Astrocyte (in vitro differentiated cells and primary cell): Measurements from ENCODE around the gene CCDC187. TPM values are rescaled to one million over a fixed set of nuclear protein-coding genes. Genes with fewer than 3 reads are reported as not detected.

ENCODE experiments used
- DNase-seq: peaks from one replicate; pipeline ENCODE4 v3.0.0-alpha.2; 2010; ENCODE audit warnings: low read depth
- FAIRE-seq: peaks from 2 replicates; lab custom pipeline; 2011; peaks lifted over from hg19 to GRCh38; lab: Jason Lieb, UNC
- H2AFZ ChIP-seq: 2 replicates; pipeline ENCODE4 v1.6.0; 2012; ENCODE audit warnings: low read depth, low read length, inconsistent platforms
- H3K27ac ChIP-seq: 2 replicates; pipeline ENCODE4 v1.5.1; 2011; ENCODE audit warnings: low read depth, low read length, inconsistent platforms
- H3K27me3 ChIP-seq: 2 replicates; pipeline ENCODE4 v1.6.0; 2011; ENCODE audit warnings: low read length, inconsistent platforms; ENCODE audit not compliant: insufficient read depth
- H3K36me3 ChIP-seq: 2 replicates; pipeline ENCODE4 v1.5.1; 2011; ENCODE audit warnings: low read length, inconsistent platforms; ENCODE audit not compliant: insufficient read depth
- H3K4me1 ChIP-seq: 2 replicates; pipeline ENCODE4 v1.5.1; 2011; ENCODE audit warnings: low read length, inconsistent platforms; ENCODE audit not compliant: insufficient read depth
- H3K4me2 ChIP-seq: 2 replicates; pipeline ENCODE4 v1.6.0; 2012; ENCODE audit warnings: low read length, inconsistent platforms
- H3K4me3 ChIP-seq: 2 replicates; pipeline ENCODE4 v1.5.1; 2011; ENCODE audit warnings: low read depth, mild to moderate bottlenecking, low read length, inconsistent platforms; ENCODE audit not compliant: insufficient read depth
- H3K79me2 ChIP-seq: 2 replicates; pipeline ENCODE4 v1.6.0; 2012; ENCODE audit warnings: mild to moderate bottlenecking, low read length, inconsistent platforms; ENCODE audit not compliant: insufficient read depth
- H3K9ac ChIP-seq: 2 replicates; pipeline ENCODE4 v1.6.0; 2012; ENCODE audit warnings: mild to moderate bottlenecking, low read length, inconsistent platforms
- H3K9me3 ChIP-seq: 2 replicates; pipeline ENCODE4 v1.5.1; 2012; ENCODE audit warnings: low read depth, mild to moderate bottlenecking, low read length, inconsistent platforms; ENCODE audit not compliant: insufficient read depth
- H4K20me1 ChIP-seq: 2 replicates; pipeline ENCODE4 v1.6.0; 2012; ENCODE audit warnings: low read length, inconsistent platforms; ENCODE audit not compliant: insufficient read depth
- H3K27ac Mint-ChIP-seq: one replicate; pipeline ENCODE4 v1.8.0; 2021; ENCODE audit warnings: mild to moderate bottlenecking, mixed read lengths; ENCODE audit not compliant: unreplicated experiment
- H3K27me3 Mint-ChIP-seq: one replicate; pipeline ENCODE4 v1.8.0; 2021; ENCODE audit warnings: low read depth, mixed read lengths; ENCODE audit not compliant: unreplicated experiment
- H3K36me3 Mint-ChIP-seq: one replicate; pipeline ENCODE4 v1.8.0; 2021; ENCODE audit warnings: low read depth, mixed read lengths; ENCODE audit not compliant: unreplicated experiment
- H3K4me1 Mint-ChIP-seq: one replicate; pipeline ENCODE4 v1.8.0; 2021; ENCODE audit warnings: low read depth, mixed read lengths; ENCODE audit not compliant: unreplicated experiment
- H3K4me3 Mint-ChIP-seq: one replicate; pipeline ENCODE4 v1.8.0; 2021; ENCODE audit warnings: mild to moderate bottlenecking, moderate library complexity, mixed read lengths; ENCODE audit not compliant: unreplicated experiment
- H3K9me3 Mint-ChIP-seq: one replicate; pipeline ENCODE4 v1.8.0; 2021; ENCODE audit warnings: mild to moderate bottlenecking, mixed read lengths; ENCODE audit not compliant: unreplicated experiment
- CTCF ChIP-seq: IDR thresholded peaks from 2 replicates; pipeline ENCODE4 v1.5.1; 2011; ENCODE audit warnings: low read depth, mild to moderate bottlenecking, inconsistent platforms, low read length, moderate library complexity; ENCODE audit not compliant: insufficient read depth
- EZH2 ChIP-seq: IDR thresholded peaks from 2 replicates; pipeline ENCODE4 v1.6.1; 2012; ENCODE audit warnings: mild to moderate bottlenecking, low read length, inconsistent platforms; ENCODE audit not compliant: insufficient read depth
- total RNA-seq: library from RNA; stranded (reverse); gene quantifications from 2 replicates; pipeline ENCODE4 v1.2.1, GENCODE V29; 2021

Gene CCDC187
- total RNA-seq, 1 donor from 2014 or later: 0.09 TPM

DNA sequence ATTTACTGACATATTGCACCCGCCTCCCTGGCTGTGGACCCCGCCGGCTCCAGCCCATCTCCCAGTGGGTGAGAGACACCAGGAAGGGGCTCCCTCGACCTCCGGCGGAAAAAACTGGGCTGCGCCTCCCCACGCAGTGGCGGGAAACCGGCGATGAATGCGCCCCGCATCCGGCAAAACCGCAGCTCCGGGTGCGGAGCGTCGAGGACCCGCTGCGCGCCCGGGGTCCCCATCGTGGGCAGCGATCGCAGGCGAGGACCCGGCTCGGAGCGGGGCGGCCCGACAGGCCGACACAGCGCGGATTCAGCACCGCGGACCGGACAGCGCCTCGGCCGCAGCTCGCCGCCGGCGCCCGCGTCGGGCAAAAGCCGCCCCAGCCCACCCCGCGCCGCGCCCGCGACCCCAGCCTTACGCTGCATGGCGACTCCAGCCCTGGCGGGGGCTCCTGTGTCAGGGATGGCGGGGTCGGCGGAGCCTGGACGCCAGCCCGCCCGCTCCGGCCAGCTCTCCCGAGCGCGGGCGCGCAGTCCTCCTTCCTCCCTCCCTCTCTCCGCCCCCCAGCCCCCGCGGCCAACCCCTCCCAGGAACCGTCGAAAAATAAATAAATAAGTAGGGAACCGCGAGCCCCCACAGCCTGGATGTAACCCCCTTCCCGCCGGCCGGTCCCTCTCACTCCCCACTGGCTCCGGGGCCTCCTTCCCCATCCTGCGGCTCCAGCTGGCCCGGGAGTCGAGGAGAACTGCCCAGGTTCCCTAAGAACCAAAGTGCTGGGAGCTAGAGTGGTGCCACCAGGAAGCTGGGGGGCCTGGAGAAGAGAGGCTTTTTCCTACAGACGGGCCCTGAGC, 102.1 kb downstream of the CCDC187 start:
- Mint-ChIP-seq H3K27me3 (peaks cover 44% of the 10 kb centered on the region), H3K4me3 (no peak overlapping the region), H3K9me3 (peaks cover 2% of the 10 kb centered on the region), H3K36me3 (peaks cover 3% of the 10 kb centered on the region), H3K4me1 (peaks cover 3% of the 10 kb centered on the region), H3K27ac (no peak overlapping the region)
- Histone ChIP-seq H3K27me3 (peaks cover 67% of the 10 kb centered on the region), H3K27ac (no peak overlapping the region), H3K9me3 (no peaks in the 10 kb centered on the region), H3K4me1 (no peaks in the 10 kb centered on the region), H3K36me3 (no peaks in the 10 kb centered on the region), H3K4me2 (no peak overlapping the region), H4K20me1 (peaks cover 34% of the 10 kb centered on the region), H3K4me3 (no peak overlapping the region), H2AFZ (no peak overlapping the region), H3K79me2 (no peaks in the 10 kb centered on the region), H3K9ac (no peak overlapping the region)
- FAIRE-seq (no peak), DNase-seq (no peak)
- peak; percentile 87 for TF ChIP-seq EZH2
- TF ChIP-seq CTCF: no peak

- no peak for TF ChIP-seq EZH2
- TF ChIP-seq CTCF: no peak
- no peak for DNase-seq
- H3K4me2 ChIP-seq: no peak overlapping the region
Observed at GRCh38 chr9:136201174-136201573, 102.7 kb downstream of the CCDC187 start.

DNA sequence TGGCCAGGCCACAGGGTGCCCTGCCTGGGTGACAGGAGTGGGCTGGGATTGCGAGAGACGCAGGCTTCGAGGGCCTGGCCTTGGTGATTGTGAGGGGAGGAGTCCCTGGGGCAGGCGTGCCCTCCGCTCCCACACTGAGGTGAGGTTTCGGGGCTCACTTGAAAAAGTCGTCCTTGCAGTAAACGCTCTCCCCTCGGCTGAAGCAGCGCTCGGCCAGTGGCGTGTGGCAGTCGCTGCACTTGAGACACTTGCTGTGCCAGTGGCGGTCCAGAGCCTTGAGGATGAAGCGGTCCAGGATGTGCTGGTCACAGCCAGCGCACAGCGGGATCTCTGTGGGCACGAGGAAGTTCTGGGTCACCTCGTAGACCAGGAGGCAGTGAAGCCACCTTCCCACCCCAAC, 103.5 kb downstream of the CCDC187 start:
- no peaks in the 10 kb centered on the region for H3K9me3 ChIP-seq
- Mint-ChIP-seq H3K4me3 (no peak overlapping the region), H3K9me3 (peaks cover 3% of the 10 kb centered on the region), H3K36me3 (no peaks in the 10 kb centered on the region), H3K4me1 (no peaks in the 10 kb centered on the region), H3K27me3 (peaks cover 47% of the 10 kb centered on the region), H3K27ac (no peak overlapping the region)
- H3K9ac ChIP-seq: no peak overlapping the region
- H4K20me1 ChIP-seq: peaks cover 22% of the 10 kb centered on the region
- no peak overlapping the region for H2AFZ ChIP-seq
- H3K4me2 ChIP-seq: no peak overlapping the region
- no peak for TF ChIP-seq CTCF
- no peak for TF ChIP-seq EZH2
- H3K4me1 ChIP-seq: no peaks in the 10 kb centered on the region
- DNase-seq (no peak), FAIRE-seq (no peak)
- no peaks in the 10 kb centered on the region for H3K79me2 ChIP-seq
- no peak overlapping the region for H3K27ac ChIP-seq
- H3K4me3 ChIP-seq: no peak overlapping the region
- H3K36me3 ChIP-seq: no peaks in the 10 kb centered on the region
- peaks cover 78% of the 10 kb centered on the region for H3K27me3 ChIP-seq

More at GRCh38 chr9:136201174-136201573, 102.7 kb downstream of the CCDC187 start:
- Histone ChIP-seq H3K4me3 (no peak overlapping the region), H3K9ac (no peak overlapping the region), H3K36me3 (no peaks in the 10 kb centered on the region), H3K27ac (no peak overlapping the region), H4K20me1 (peaks cover 29% of the 10 kb centered on the region), H3K9me3 (no peaks in the 10 kb centered on the region), H3K79me2 (no peaks in the 10 kb centered on the region), H2AFZ (no peak overlapping the region), H3K27me3 (peaks cover 73% of the 10 kb centered on the region), H3K4me1 (no peaks in the 10 kb centered on the region)
- no peaks in the 10 kb centered on the region for H3K4me1 Mint-ChIP-seq
- peaks cover 3% of the 10 kb centered on the region for H3K36me3 Mint-ChIP-seq
- H3K27me3 Mint-ChIP-seq: peaks cover 45% of the 10 kb centered on the region
- H3K9me3 Mint-ChIP-seq: peaks cover 3% of the 10 kb centered on the region
- no peak overlapping the region for H3K4me3 Mint-ChIP-seq
- no peak for FAIRE-seq
- H3K27ac Mint-ChIP-seq: no peak overlapping the region
